Effector memory CD8-positive, alpha-beta T cell (primary cell): ENCODE measurements around the gene SEMA5B.
A peak's percentile ranks its signal among the peaks of the same experiment; 100 is the strongest.

Source experiments
- ATAC-seq: fragments of 150-1000 bp; cut with Tn5 transposase; replicated peaks from 2 replicates; pipeline ENCODE4 v1.10.0; 2021; ENCODE audit warnings: mild to moderate bottlenecking, moderate library complexity
- DNase-seq, 3 experiments: peaks; one replicate each; pipeline ENCODE4 v3.0.0; 2021
- H3K27ac Mint-ChIP-seq, 2 donors: one replicate each; pipeline ENCODE4 v1.8.0; 2022; ENCODE audit warnings: mild to moderate bottlenecking in 2 of 2, mixed read lengths in 2 of 2, moderate library complexity in 2 of 2
- H3K27me3 Mint-ChIP-seq, 2 donors: one replicate each; pipeline ENCODE4 v1.8.0; 2022; ENCODE audit warnings: mixed read lengths in 2 of 2
- H3K36me3 Mint-ChIP-seq: one replicate; pipeline ENCODE4 v1.8.0; 2022; ENCODE audit warnings: mild to moderate bottlenecking, moderate library complexity, mixed read lengths; ENCODE audit not compliant: insufficient read depth
- H3K4me1 Mint-ChIP-seq, 2 donors: one replicate each; pipeline ENCODE4 v1.8.0; 2022; ENCODE audit warnings: low read depth in 2 of 2, mixed read lengths in 2 of 2
- H3K4me3 Mint-ChIP-seq, 2 donors: one replicate each; pipeline ENCODE4 v1.8.0; 2022; ENCODE audit warnings: mild to moderate bottlenecking in 2 of 2, mixed read lengths in 2 of 2, moderate library complexity in 2 of 2
- H3K9me3 Mint-ChIP-seq, 2 donors: one replicate each; pipeline ENCODE4 v1.8.0; 2022; ENCODE audit warnings: mixed read lengths in 2 of 2

The SEMA5B gene

DNA sequence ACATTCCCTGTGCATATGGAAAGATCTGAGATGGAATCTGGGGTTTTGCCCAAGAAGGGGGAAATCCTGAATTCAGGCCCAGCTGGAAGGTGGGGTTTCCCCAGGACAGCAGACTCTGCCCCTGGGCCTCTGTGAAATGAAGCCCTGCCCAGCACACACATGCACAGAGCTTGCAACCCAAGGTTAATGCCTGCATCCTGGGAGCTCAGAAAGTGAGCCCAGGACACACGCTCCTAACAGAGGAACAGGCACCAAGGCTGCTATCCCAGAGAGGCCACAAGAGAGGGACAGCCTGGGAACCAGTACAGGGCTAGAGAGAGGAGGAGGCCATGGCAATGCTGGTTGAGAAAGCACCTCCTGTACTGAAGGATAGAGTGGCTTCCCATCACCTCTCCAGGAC lies 16.1 kb downstream of the SEMA5B start:
- Mint-ChIP-seq H3K4me3 (no peak overlapping the region), H3K4me1 (peaks cover 0 to 2% of the 10 kb centered on the region in 2 donors), H3K36me3 (peaks cover 3% of the 10 kb centered on the region), H3K27ac (no peak overlapping the region), H3K27me3 (peaks cover 57 to 94% of the 10 kb centered on the region in 2 donors), H3K9me3 (no peaks in the 10 kb centered on the region)
- DNase-seq (no peak), ATAC-seq (no peak)

DNA sequence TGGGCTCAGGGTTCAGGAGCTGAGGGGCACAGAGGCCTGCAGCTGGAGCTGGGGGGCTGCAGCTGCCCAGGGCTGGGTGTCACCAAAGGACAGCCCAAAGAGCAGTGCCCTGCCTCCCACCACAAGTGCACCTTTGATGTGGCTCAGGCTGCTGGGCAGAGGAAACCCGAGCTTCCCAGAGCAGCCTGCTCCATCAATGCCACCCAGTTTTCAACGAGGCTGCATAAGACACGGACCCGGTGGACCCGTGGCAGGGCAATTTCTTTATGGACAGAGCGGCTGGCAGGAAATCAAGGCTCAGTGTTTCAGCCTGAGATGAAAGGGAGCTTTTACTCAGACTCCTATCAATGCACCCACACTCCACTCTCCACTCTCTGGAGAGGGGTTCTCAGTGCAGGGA lies 18.7 kb downstream of the SEMA5B start:
- H3K27me3 Mint-ChIP-seq = peaks cover 43 to 89% of the 10 kb centered on the region in 2 donors
- H3K4me1 Mint-ChIP-seq = peaks cover 0 to 2% of the 10 kb centered on the region in 2 donors
- ATAC-seq (no peak), DNase-seq (no peak)
- H3K9me3 Mint-ChIP-seq = no peaks in the 10 kb centered on the region
- peak overlapping the region in 1 of 2 donors; percentile 35 for H3K27ac Mint-ChIP-seq
- H3K4me3 Mint-ChIP-seq = no peak overlapping the region
- H3K36me3 Mint-ChIP-seq = peaks cover 3% of the 10 kb centered on the region

DNA sequence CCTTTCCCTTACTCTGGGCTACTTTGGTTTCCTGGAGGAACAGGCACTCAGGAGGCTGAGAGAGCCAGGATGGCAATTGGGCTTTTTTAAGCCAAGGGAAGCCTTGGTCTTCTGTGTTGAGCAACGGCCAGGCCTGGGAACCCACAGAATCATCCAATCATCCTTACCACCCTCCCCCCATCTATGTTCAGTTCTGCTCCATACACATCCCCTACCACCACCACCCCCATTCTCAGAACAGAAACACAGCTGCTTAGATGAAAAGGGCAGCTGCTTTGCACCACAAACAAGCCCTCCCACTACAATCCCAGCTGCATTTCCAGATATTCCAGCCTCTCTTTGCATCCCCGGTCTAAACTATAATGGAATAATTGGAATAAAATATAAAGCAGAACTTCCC lies 21.0 kb downstream of the SEMA5B start:
- Mint-ChIP-seq H3K9me3 (no peaks in the 10 kb centered on the region), H3K27ac (no peak overlapping the region), H3K36me3 (no peaks in the 10 kb centered on the region), H3K27me3 (peaks cover 43 to 83% of the 10 kb centered on the region in 2 donors), H3K4me1 (peaks cover 0 to 2% of the 10 kb centered on the region in 2 donors), H3K4me3 (no peak overlapping the region)
- no peak for DNase-seq
- ATAC-seq = no peak

DNA sequence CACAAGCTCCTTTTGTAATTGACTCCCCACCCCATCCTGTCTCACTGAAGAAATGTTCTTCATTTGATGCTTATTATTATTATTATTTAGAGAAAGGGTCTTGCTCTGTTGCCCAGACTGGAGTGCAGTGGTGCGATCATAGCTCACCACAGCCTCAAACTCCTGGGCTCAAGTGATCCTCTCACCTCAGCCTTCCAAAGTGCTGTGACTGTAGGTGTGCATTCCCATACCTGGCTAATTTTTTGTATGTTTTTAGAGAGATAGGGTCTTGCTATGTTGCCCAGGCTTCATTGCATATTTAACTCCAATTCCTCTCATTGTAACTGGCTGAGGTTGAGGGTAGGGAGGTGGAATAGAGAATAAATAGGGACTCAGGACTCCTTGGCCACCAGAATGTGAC lies 22.3 kb downstream of the SEMA5B start:
- DNase-seq = no peak
- H3K4me3 Mint-ChIP-seq = no peak overlapping the region
- no peak overlapping the region for H3K27ac Mint-ChIP-seq
- H3K36me3 Mint-ChIP-seq = no peaks in the 10 kb centered on the region
- H3K4me1 Mint-ChIP-seq = peaks cover 0 to 2% of the 10 kb centered on the region in 2 donors
- no peaks in the 10 kb centered on the region for H3K9me3 Mint-ChIP-seq
- no peak for ATAC-seq
- H3K27me3 Mint-ChIP-seq = peaks cover 45 to 83% of the 10 kb centered on the region in 2 donors

DNA sequence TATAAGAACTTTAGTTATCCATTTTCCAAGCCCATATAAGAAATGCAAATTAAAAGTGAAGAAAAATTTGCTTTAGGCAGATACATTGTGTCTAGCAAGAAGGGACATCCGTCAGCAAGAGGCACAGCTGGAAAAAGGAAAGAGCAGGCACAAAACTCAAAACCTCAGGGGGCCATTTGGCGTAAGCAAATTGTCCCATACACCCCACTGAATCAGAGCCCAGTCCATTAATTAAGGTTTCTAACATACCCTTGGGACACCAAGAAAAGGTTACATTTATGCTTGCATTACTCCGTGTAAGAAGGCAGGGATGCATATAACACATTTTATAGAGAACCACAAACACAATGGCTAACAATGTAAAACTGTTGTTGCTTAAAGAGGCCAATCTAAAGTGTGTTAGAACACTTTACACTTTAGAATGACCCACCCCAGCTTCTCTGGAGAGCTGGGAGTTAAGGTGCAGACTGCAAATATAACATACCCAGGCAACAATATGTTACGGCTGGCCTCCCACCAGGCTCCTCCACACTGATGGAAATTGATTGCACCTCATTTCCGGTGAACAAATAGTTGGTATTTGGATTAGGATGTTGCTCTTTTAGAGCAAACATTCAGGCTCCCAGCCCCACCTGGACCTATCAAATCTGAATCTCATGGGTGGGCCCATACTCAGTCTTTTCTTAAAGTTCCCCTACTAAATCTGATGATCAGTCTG lies 23.2 kb downstream of the SEMA5B start:
- ATAC-seq = no peak
- Mint-ChIP-seq H3K27me3 (peaks cover 45 to 83% of the 10 kb centered on the region in 2 donors), H3K4me1 (peaks cover 0 to 2% of the 10 kb centered on the region in 2 donors), H3K36me3 (no peaks in the 10 kb centered on the region), H3K27ac (no peak overlapping the region), H3K9me3 (no peaks in the 10 kb centered on the region), H3K4me3 (no peak overlapping the region)
- no peak for DNase-seq

DNA sequence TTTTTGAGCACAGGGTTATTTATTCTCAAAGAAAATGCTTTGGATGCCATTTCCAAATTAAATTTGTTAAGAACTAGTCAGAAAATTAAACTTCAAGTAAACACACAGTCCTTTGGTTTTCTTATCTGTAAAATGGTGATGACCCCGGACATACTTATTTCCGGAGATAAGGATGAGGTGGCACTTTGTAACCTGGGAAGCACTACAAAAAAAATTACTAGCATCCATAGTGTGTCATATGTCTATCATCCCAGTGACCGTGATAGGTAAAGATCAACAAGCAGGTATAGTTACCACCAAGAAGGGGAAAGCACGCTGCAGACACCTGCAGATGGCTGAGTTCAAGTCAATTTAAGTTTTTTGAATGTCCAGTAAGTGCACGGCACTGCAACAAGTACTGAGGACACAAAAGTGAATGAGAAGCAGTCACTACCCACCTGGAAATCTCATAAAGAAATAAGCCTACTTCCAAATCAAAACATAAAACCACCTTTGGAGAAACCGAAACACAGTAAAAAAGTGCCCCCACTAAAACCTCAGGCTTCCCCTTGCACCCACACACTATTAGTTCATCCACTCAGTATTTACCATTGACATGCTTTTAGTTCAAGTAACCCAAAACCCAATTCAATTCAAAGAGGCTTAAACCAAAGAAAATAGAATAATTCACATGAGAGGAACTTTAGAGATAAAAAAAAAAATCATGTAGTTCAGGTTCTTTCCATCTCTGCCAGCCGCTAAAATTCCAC lies 24.6 kb downstream of the SEMA5B start:
- DNase-seq = no peak
- Mint-ChIP-seq H3K27me3 (peaks cover 34 to 74% of the 10 kb centered on the region in 2 donors), H3K27ac (no peak overlapping the region), H3K4me1 (peaks cover 0 to 2% of the 10 kb centered on the region in 2 donors), H3K9me3 (no peaks in the 10 kb centered on the region), H3K36me3 (no peaks in the 10 kb centered on the region), H3K4me3 (no peak overlapping the region)
- ATAC-seq = no peak

DNA sequence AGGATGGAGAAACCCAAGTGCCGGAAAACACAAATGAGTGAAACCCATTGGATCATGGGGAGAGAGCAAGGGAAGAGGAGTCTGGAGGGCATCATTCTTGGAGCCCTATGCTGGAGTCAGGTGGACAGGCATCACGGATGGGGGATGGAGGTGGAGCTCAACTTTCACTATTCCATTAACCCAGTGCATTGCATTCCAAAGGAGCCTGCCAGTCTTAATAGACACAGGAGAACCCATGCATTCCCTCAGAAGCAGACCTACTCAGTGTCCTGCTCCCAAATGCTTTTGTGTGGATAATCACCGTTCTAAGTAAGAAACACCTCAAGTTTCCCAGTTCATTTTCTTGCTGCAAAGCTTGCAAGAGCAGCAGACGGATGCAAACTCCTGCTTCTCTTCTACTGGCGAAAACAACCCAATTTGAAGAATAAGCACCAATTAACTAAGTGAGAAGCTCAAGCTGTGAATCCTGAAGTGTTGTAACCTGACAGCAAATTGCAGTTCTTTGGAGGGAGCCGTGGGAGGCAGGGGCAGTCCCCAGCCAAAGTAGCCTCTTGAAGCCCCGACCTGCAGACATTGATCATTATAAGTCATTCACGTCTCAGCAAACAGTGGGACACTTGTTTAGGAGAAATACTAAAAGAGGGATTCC lies 25.3 kb downstream of the SEMA5B start:
- Mint-ChIP-seq H3K27ac (no peak overlapping the region), H3K4me1 (peaks cover 0 to 2% of the 10 kb centered on the region in 2 donors), H3K4me3 (no peak overlapping the region), H3K9me3 (no peaks in the 10 kb centered on the region), H3K36me3 (no peaks in the 10 kb centered on the region), H3K27me3 (peaks cover 36 to 77% of the 10 kb centered on the region in 2 donors)
- DNase-seq (no peak), ATAC-seq (no peak)

DNA sequence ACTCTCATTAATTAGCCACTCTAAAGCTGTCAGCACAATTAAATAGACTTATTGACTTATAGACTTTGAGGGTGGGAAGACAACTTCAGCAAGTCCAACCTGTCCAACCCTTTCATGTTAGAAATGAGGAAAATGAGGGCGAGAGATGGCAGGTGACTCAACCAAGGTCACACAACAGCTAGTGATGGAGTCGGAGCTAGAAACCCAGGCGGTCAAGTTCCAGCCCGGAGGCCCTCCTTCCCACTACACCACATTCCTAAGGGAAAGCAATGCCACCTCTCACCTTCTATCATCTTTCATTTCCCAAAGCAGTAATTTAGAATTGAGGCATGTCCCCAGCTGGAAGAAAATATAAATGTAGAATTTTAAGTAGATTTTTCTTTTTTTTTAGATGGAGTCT lies 28.7 kb downstream of the SEMA5B start:
- Mint-ChIP-seq H3K9me3 (no peaks in the 10 kb centered on the region), H3K4me1 (no peaks in the 10 kb centered on the region), H3K27me3 (peaks cover 41 to 84% of the 10 kb centered on the region in 2 donors), H3K36me3 (no peaks in the 10 kb centered on the region), H3K4me3 (no peak overlapping the region), H3K27ac (no peak overlapping the region)
- DNase-seq = no peak
- ATAC-seq = no peak

DNA sequence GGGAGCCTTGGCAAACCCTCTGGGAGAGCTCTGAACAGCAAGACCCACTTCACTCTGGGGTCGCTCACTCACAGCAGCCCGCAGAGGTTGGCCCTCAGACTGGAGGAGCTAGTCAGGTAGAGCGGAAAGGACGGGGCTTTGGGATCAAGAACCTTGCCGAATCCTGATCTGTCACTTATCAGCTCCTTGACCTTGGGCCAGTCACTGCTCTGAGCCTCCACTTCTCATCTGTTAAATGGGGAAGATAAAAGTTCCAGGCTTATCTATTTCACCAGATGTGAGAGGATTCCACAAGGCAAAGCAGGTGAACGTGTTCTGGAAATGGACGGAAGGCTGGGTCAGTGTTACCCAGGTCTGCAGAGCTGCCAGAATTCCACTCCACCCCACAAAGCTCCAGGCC lies 29.4 kb downstream of the SEMA5B start:
- no peak overlapping the region for H3K4me3 Mint-ChIP-seq
- no peaks in the 10 kb centered on the region for H3K36me3 Mint-ChIP-seq
- H3K9me3 Mint-ChIP-seq = no peaks in the 10 kb centered on the region
- no peak for DNase-seq
- H3K4me1 Mint-ChIP-seq = no peaks in the 10 kb centered on the region
- ATAC-seq = no peak
- H3K27ac Mint-ChIP-seq = no peak overlapping the region
- peaks cover 47 to 88% of the 10 kb centered on the region in 2 donors for H3K27me3 Mint-ChIP-seq

DNA sequence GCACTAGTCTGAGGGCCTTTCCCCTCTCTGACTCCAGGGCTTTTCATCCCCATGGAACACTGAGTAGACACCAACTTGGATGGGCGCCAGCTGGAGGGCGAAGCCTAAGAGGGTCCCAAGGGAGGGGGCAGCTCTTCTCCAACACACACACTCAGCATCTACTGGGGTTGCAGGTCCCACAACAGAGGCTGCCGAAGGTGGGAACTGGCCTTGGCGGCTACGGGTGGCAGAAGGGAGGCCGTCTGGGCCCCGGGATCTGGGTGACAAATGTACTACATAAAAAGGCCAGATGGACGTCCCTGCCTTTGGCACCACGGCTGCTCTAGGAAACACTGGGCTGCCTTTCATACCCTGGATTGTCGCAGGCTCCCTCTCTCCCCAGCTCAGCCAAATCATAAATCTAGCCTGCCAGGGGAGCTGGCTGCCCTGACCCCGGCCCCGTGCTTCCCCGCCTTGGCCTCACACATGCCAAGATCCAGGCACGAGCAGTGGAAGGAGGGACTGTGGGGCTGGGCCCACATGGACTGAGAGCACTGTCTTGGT lies 31.5 kb downstream of the SEMA5B start:
- Mint-ChIP-seq H3K9me3 (no peaks in the 10 kb centered on the region), H3K4me1 (no peaks in the 10 kb centered on the region), H3K27me3 (peaks cover 54 to 91% of the 10 kb centered on the region in 2 donors), H3K36me3 (no peaks in the 10 kb centered on the region), H3K4me3 (no peak overlapping the region), H3K27ac (no peak overlapping the region)
- ATAC-seq (no peak), DNase-seq (no peak)

DNA sequence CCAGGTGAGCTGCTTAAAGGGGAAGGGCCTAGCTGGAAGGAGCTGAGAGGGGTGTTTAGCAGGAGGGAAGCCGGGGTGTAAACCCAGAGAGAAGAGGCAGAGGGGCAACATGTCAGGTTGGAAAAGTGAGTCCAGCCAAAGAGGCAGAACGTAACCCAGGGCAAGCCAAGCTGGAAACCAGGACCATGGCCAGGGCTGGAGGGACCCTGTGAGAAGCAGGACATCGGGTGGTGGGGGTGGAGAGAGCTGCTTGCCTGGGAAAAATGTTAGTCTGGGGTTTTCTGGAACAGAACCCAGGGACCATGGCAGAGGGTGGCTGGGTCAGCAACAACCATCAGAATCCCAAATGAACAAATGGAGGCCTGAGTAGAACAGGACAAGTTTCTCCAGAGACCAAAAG lies 32.6 kb downstream of the SEMA5B start:
- H3K27ac Mint-ChIP-seq = no peak overlapping the region
- no peak for DNase-seq
- no peaks in the 10 kb centered on the region for H3K4me1 Mint-ChIP-seq
- H3K36me3 Mint-ChIP-seq = no peaks in the 10 kb centered on the region
- no peak overlapping the region for H3K4me3 Mint-ChIP-seq
- ATAC-seq = no peak
- peaks cover 57 to 91% of the 10 kb centered on the region in 2 donors for H3K27me3 Mint-ChIP-seq
- H3K9me3 Mint-ChIP-seq = no peaks in the 10 kb centered on the region

DNA sequence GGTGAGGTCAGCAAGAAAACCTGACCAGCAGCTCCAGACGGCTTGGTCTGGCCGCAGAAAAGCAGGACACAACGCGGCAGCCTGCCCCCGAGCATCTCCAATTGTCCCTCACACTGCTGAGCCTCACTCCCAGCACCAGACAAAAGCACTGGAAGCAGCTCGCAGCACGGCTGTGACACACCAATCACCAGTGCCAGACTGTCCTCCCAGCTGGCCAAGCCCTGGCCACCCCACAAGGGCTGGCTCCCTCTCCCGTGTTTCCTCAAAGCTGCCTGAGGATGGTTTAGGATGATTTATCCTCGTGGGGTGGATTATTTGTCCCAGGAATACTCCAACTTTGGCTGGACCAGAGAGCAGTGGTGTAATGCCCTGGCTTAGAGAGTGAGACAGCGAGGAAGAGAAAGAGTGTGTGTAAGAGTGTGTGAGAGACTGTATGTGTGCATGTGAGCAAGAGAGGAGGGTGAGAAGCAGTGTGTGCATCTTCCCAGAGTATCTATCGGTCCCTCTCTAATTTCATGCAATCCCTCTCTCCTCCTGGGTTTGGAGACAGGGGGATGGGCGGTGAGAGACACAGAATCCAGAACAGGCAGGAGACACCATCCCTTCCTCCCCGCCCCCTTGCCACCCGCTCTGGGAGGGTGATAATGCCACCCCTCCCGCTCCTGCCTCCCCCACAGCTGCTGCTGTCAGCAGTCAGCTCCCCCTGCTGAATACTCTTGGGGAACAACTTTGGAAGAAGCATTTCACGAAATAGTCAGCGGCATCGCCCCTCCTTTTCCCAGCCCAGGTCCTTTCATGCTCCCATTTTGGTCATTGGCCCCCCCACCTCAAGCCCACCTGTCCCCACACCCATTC lies 34.2 kb downstream of the SEMA5B start:
- Mint-ChIP-seq H3K27me3 (peaks cover 63 to 99% of the 10 kb centered on the region in 2 donors), H3K9me3 (no peaks in the 10 kb centered on the region), H3K27ac (no peak overlapping the region), H3K36me3 (no peaks in the 10 kb centered on the region), H3K4me3 (no peak overlapping the region), H3K4me1 (no peaks in the 10 kb centered on the region)
- ATAC-seq (no peak), DNase-seq (no peak)

DNA sequence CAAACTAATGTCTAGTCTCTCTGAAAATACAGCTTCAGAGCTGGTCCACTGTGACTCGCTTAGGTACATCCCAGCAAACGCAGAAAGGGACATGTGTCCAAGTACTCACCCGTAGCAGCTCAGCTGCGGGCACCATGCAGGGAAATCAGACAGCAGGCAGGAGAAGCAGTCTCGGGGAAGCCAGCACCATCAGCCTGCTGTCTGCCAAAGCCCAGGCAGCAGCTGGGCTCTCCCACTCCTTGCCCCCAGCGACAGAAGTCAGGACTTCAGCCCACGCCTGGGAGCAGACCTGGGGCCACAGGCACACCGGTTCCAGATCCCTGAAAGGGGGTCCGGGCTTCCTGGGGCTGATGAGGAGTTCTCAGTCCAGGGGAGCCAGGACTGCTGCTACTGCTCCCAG lies 34.9 kb downstream of the SEMA5B start:
- Mint-ChIP-seq H3K9me3 (no peaks in the 10 kb centered on the region), H3K4me3 (no peak overlapping the region), H3K4me1 (no peaks in the 10 kb centered on the region), H3K27me3 (peaks cover 59 to 100% of the 10 kb centered on the region in 2 donors), H3K27ac (no peak overlapping the region), H3K36me3 (no peaks in the 10 kb centered on the region)
- no peak for ATAC-seq
- no peak for DNase-seq
